ENCODE results near the gene RABGAP1L. TPM values are rescaled to one million over a fixed set of nuclear protein-coding genes. Genes with fewer than 3 reads are reported as not detected.

Gene RABGAP1L
- total and polyA plus RNA-seq, 7 experiments from 2014 or later: 38.4 to 97.4 (median 55.1) TPM

GRCh38 chr1:174160109-174160473 lies 771 bp downstream of the RABGAP1L start:
- H3K9me3 ChIP-seq (ENCODE audit: control insufficient read depth in 2 of 3, low read length in 3 of 3): no peaks in the 10 kb centered on the region
- Mint-ChIP-seq H3K27me3 (no peaks in the 10 kb centered on the region), H3K4me1 (peaks cover 37 to 63% (median 59%) of the 10 kb centered on the region in 7 donors), H3K4me3 (peak overlapping the region; percentile 92 to 100 (median 96)), H3K36me3 (peaks cover 0 to 11% (median 3%) of the 10 kb centered on the region in 5 donors), H3K27ac (peak overlapping the region; percentile 76 to 98 (median 92)), H3K9me3 (no peaks in the 10 kb centered on the region)
- H3K27me3 ChIP-seq (ENCODE audit: control insufficient read depth in 2 of 2, insufficient read depth in 2 of 2, low read length in 2 of 2): no peaks in the 10 kb centered on the region
- ChIA-PET POLR2A (interaction anchor here (2.3 to 3.3 kb wide), 2 partner anchors 138 to 292 kb away, joined by 9 to 16 read pairs; partner anchors contain the start of genes GAS5, RC3H1 and ZBTB37), CTCF (no interaction called here)
- H3K4me3 ChIP-seq (ENCODE audit: low read length): peak overlapping the region; percentile 72
- peaks cover 9 to 24% of the 10 kb centered on the region in 2 donors for H3K4me1 ChIP-seq (ENCODE audit: control insufficient read depth in 2 of 2, insufficient read depth in 2 of 2, low read length in 2 of 2)
- intact Hi-C loops (cut with micrococcal nuclease): no loop called here
- peak overlapping the region; percentile 87 for H3K27ac ChIP-seq (ENCODE audit: low read depth, low read length)
- peaks cover 0 to 4% (median 0%) of the 10 kb centered on the region in 3 experiments for H3K36me3 ChIP-seq (ENCODE audit: control insufficient read depth in 2 of 3, insufficient read depth in 3 of 3, low read length in 3 of 3)
- DNase-seq (peak in 1 of 9 donors; percentile 34), ATAC-seq (no peak)

GRCh38 chr1:174160603-174161002 lies 1.3 kb downstream of the RABGAP1L start:
- Histone ChIP-seq H3K27me3 (ENCODE audit: control insufficient read depth in 2 of 2, insufficient read depth in 2 of 2, low read length in 2 of 2) (no peaks in the 10 kb centered on the region), H3K36me3 (ENCODE audit: control insufficient read depth in 2 of 3, insufficient read depth in 3 of 3, low read length in 3 of 3) (peaks cover 0 to 4% (median 0%) of the 10 kb centered on the region in 3 experiments), H3K4me1 (ENCODE audit: control insufficient read depth in 2 of 2, insufficient read depth in 2 of 2, low read length in 2 of 2) (peaks cover 9 to 28% of the 10 kb centered on the region in 2 donors), H3K27ac (ENCODE audit: low read depth, low read length) (no peak overlapping the region), H3K9me3 (ENCODE audit: control insufficient read depth in 2 of 3, low read length in 3 of 3) (no peaks in the 10 kb centered on the region), H3K4me3 (ENCODE audit: low read length) (peak overlapping the region; percentile 72)
- H3K36me3 Mint-ChIP-seq: peaks cover 0 to 14% (median 3%) of the 10 kb centered on the region in 5 donors
- DNase-seq (no peak), ATAC-seq (no peak)
- no peaks in the 10 kb centered on the region for H3K27me3 Mint-ChIP-seq
- H3K27ac Mint-ChIP-seq: peak overlapping the region in 6 of 9 donors; percentile 76 to 98 (median 88)
- CTCF ChIA-PET: no interaction called here
- POLR2A ChIA-PET: interaction anchor here (1.2 to 3.3 kb wide), 3 partner anchors 138 to 863 kb away, joined by 3 to 16 read pairs (median 9); partner anchors contain the start of genes GAS5, MRPS14, RC3H1 and ZBTB37
- intact Hi-C loops (cut with micrococcal nuclease): no loop called here
- H3K9me3 Mint-ChIP-seq: no peaks in the 10 kb centered on the region
- H3K4me1 Mint-ChIP-seq: peaks cover 37 to 65% (median 60%) of the 10 kb centered on the region in 7 donors
- H3K4me3 Mint-ChIP-seq: peak overlapping the region; percentile 92 to 100 (median 96)

GRCh38 chr1:174161813-174162212 lies 2.5 kb downstream of the RABGAP1L start:
- no peak for ATAC-seq
- Mint-ChIP-seq H3K4me3 (peak overlapping the region in 4 of 10 donors; percentile 24 to 100 (median 42)), H3K9me3 (no peaks in the 10 kb centered on the region), H3K36me3 (peaks cover 0 to 18% (median 6%) of the 10 kb centered on the region in 5 donors), H3K4me1 (peaks cover 45 to 77% (median 69%) of the 10 kb centered on the region in 7 donors), H3K27me3 (no peaks in the 10 kb centered on the region), H3K27ac (peak overlapping the region in 1 of 9 donors; percentile 60)
- H3K27ac ChIP-seq (ENCODE audit: low read depth, low read length): no peak overlapping the region
- intact Hi-C loops (cut with micrococcal nuclease): no loop called here
- DNase-seq: no peak
- peaks cover 0 to 4% (median 0%) of the 10 kb centered on the region in 3 experiments for H3K36me3 ChIP-seq (ENCODE audit: control insufficient read depth in 2 of 3, insufficient read depth in 3 of 3, low read length in 3 of 3)
- H3K4me1 ChIP-seq (ENCODE audit: control insufficient read depth in 2 of 2, insufficient read depth in 2 of 2, low read length in 2 of 2): peaks cover 12 to 33% of the 10 kb centered on the region in 2 donors
- ChIA-PET POLR2A (interaction anchor here (0.7 to 3.3 kb wide), 4 partner anchors 140 to 1454 kb away, joined by 3 to 16 read pairs (median 4); partner anchors contain the start of genes GAS5, MRPS14, RC3H1 and ZBTB37), CTCF (interaction anchor here (0.8 kb wide), 1 partner anchor 12 kb away, joined by 3 read pairs; no protein-coding TSS in a partner anchor)
- no peaks in the 10 kb centered on the region for H3K9me3 ChIP-seq (ENCODE audit: control insufficient read depth in 2 of 3, low read length in 3 of 3)
- no peaks in the 10 kb centered on the region for H3K27me3 ChIP-seq (ENCODE audit: control insufficient read depth in 2 of 2, insufficient read depth in 2 of 2, low read length in 2 of 2)
- H3K4me3 ChIP-seq (ENCODE audit: low read length): no peak overlapping the region

- peak overlapping the region in 1 of 10 donors; percentile 17 for H3K4me3 Mint-ChIP-seq
These were observed 5.5 kb downstream of the RABGAP1L start for GRCh38 chr1:174164826-174165225.

GRCh38 chr1:174165471-174166137 lies 6.3 kb downstream of the RABGAP1L start:
- Histone ChIP-seq H3K4me3 (ENCODE audit: low read length) (no peak overlapping the region), H3K27ac (ENCODE audit: low read depth, low read length) (no peak overlapping the region), H3K9me3 (ENCODE audit: control insufficient read depth in 2 of 3, low read length in 3 of 3) (no peaks in the 10 kb centered on the region), H3K27me3 (ENCODE audit: control insufficient read depth in 2 of 2, insufficient read depth in 2 of 2, low read length in 2 of 2) (no peaks in the 10 kb centered on the region), H3K36me3 (ENCODE audit: control insufficient read depth in 2 of 3, insufficient read depth in 3 of 3, low read length in 3 of 3) (no peaks in the 10 kb centered on the region), H3K4me1 (ENCODE audit: control insufficient read depth in 2 of 2, insufficient read depth in 2 of 2, low read length in 2 of 2) (peaks cover 5 to 24% of the 10 kb centered on the region in 2 donors)
- Mint-ChIP-seq H3K27ac (peak overlapping the region in 2 of 9 donors; percentile 14 to 29), H3K27me3 (no peaks in the 10 kb centered on the region), H3K36me3 (peaks cover 0 to 29% (median 10%) of the 10 kb centered on the region in 5 donors), H3K4me1 (peaks cover 42 to 74% (median 61%) of the 10 kb centered on the region in 7 donors), H3K4me3 (no peak overlapping the region), H3K9me3 (no peaks in the 10 kb centered on the region)
- DNase-seq (no peak), ATAC-seq (no peak)
- intact Hi-C loops (cut with micrococcal nuclease): no loop called here
- POLR2A ChIA-PET: interaction anchor here (0.5 to 1.8 kb wide), 3 partner anchors 12 to 1705 kb away, joined by 3 read pairs; partner anchors contain the start of genes GAS5 and ZBTB37
- CTCF ChIA-PET: no interaction called here

More at GRCh38 chr1:174164826-174165225, 5.5 kb downstream of the RABGAP1L start:
- H3K36me3 Mint-ChIP-seq: peaks cover 0 to 25% (median 9%) of the 10 kb centered on the region in 5 donors
- H3K27me3 Mint-ChIP-seq: no peaks in the 10 kb centered on the region
- no peaks in the 10 kb centered on the region for H3K36me3 ChIP-seq (ENCODE audit: control insufficient read depth in 2 of 3, insufficient read depth in 3 of 3, low read length in 3 of 3)
- peak overlapping the region in 1 of 9 donors; percentile 71 for H3K27ac Mint-ChIP-seq
- DNase-seq (no peak), ATAC-seq (no peak)
- peaks cover 45 to 75% (median 61%) of the 10 kb centered on the region in 7 donors for H3K4me1 Mint-ChIP-seq
- H3K4me3 ChIP-seq (ENCODE audit: low read length): no peak overlapping the region
- H3K9me3 ChIP-seq (ENCODE audit: control insufficient read depth in 2 of 3, low read length in 3 of 3): no peaks in the 10 kb centered on the region
- H3K4me1 ChIP-seq (ENCODE audit: control insufficient read depth in 2 of 2, insufficient read depth in 2 of 2, low read length in 2 of 2): peaks cover 8 to 27% of the 10 kb centered on the region in 2 donors
- no peaks in the 10 kb centered on the region for H3K9me3 Mint-ChIP-seq
- no peak overlapping the region for H3K27ac ChIP-seq (ENCODE audit: low read depth, low read length)
- no peaks in the 10 kb centered on the region for H3K27me3 ChIP-seq (ENCODE audit: control insufficient read depth in 2 of 2, insufficient read depth in 2 of 2, low read length in 2 of 2)
- intact Hi-C loops (cut with micrococcal nuclease): no loop called here
- CTCF ChIA-PET: no interaction called here
- POLR2A ChIA-PET: no interaction called here

GRCh38 chr1:174166530-174167264 lies 7.4 kb downstream of the RABGAP1L start:
- ATAC-seq: no peak
- H3K4me3 Mint-ChIP-seq: no peak overlapping the region
- intact Hi-C loops (cut with micrococcal nuclease): no loop called here
- no peaks in the 10 kb centered on the region for H3K9me3 Mint-ChIP-seq
- peaks cover 33 to 68% (median 54%) of the 10 kb centered on the region in 7 donors for H3K4me1 Mint-ChIP-seq
- DNase-seq: no peak
- H3K36me3 Mint-ChIP-seq: peaks cover 0 to 33% (median 10%) of the 10 kb centered on the region in 5 donors
- no peaks in the 10 kb centered on the region for H3K9me3 ChIP-seq (ENCODE audit: control insufficient read depth in 2 of 3, low read length in 3 of 3)
- H3K27ac Mint-ChIP-seq: peak overlapping the region in 1 of 9 donors; percentile 22
- ChIA-PET POLR2A (interaction anchor here (1.3 to 1.8 kb wide), 2 partner anchors 144 to 298 kb away, joined by 3 read pairs; partner anchors contain the start of genes GAS5 and ZBTB37), CTCF (interaction anchor here (0.9 kb wide), 1 partner anchor 736 kb away, joined by 3 read pairs; no protein-coding TSS in a partner anchor)
- no peaks in the 10 kb centered on the region for H3K27me3 ChIP-seq (ENCODE audit: control insufficient read depth in 2 of 2, insufficient read depth in 2 of 2, low read length in 2 of 2)
- no peak overlapping the region for H3K4me3 ChIP-seq (ENCODE audit: low read length)
- H3K27me3 Mint-ChIP-seq: no peaks in the 10 kb centered on the region
- no peaks in the 10 kb centered on the region for H3K36me3 ChIP-seq (ENCODE audit: control insufficient read depth in 2 of 3, insufficient read depth in 3 of 3, low read length in 3 of 3)
- no peak overlapping the region for H3K27ac ChIP-seq (ENCODE audit: low read depth, low read length)
- H3K4me1 ChIP-seq (ENCODE audit: control insufficient read depth in 2 of 2, insufficient read depth in 2 of 2, low read length in 2 of 2): peaks cover 5 to 24% of the 10 kb centered on the region in 2 donors

All from naive thymus-derived CD4-positive, alpha-beta T cell (primary cell).